Astrocyte (in vitro differentiated cells and primary cell): ENCODE data around the gene TANK.

ENCODE experiments used
- CTCF ChIP-seq: IDR thresholded peaks from 2 replicates; pipeline ENCODE4 v1.5.1; 2011; ENCODE audit warnings: low read depth, mild to moderate bottlenecking, inconsistent platforms, low read length, moderate library complexity; ENCODE audit not compliant: insufficient read depth
- EZH2 ChIP-seq: IDR thresholded peaks from 2 replicates; pipeline ENCODE4 v1.6.1; 2012; ENCODE audit warnings: mild to moderate bottlenecking, low read length, inconsistent platforms; ENCODE audit not compliant: insufficient read depth

GRCh38 chr2:161170958-161171932 lies 11.0 kb downstream of the TANK start:
- TF ChIP-seq EZH2, result no peak
- no peak for TF ChIP-seq CTCF
